ENCODE data around the gene TACC2. TPM values are rescaled to one million over a fixed set of nuclear protein-coding genes. Genes with fewer than 3 reads are reported as not detected.

TACC2 gene
- polyA plus RNA-seq, 1 donor from 2014 or later = not detected

GRCh38 chr10:122120008-122120744, 131.2 kb downstream of the TACC2 start:
- no peaks in the 10 kb centered on the region for H3K36me3 Mint-ChIP-seq

GRCh38 chr10:122121059-122121458, 132.1 kb downstream of the TACC2 start:
- peaks cover 0 to 1% (median 0%) of the 10 kb centered on the region in 3 donors for H3K4me1 Mint-ChIP-seq
- no peaks in the 10 kb centered on the region for H3K9me3 Mint-ChIP-seq
- peaks cover 3% of the 10 kb centered on the region for H3K27me3 Mint-ChIP-seq
- no peaks in the 10 kb centered on the region for H3K36me3 Mint-ChIP-seq
- no peak overlapping the region for H3K27ac Mint-ChIP-seq
- no peak overlapping the region for H3K4me3 Mint-ChIP-seq

More at GRCh38 chr10:122120008-122120744, 131.2 kb downstream of the TACC2 start:
- Mint-ChIP-seq H3K4me3 (no peak overlapping the region), H3K9me3 (no peaks in the 10 kb centered on the region), H3K27me3 (peaks cover 12% of the 10 kb centered on the region), H3K27ac (peak overlapping the region in 1 of 3 donors; percentile 80), H3K4me1 (peaks cover 0 to 1% (median 0%) of the 10 kb centered on the region in 3 donors)

- H3K27me3 Mint-ChIP-seq = peaks cover 2% of the 10 kb centered on the region
- H3K36me3 Mint-ChIP-seq = no peaks in the 10 kb centered on the region
- peaks cover 0 to 3% (median 0%) of the 10 kb centered on the region in 3 donors for H3K4me1 Mint-ChIP-seq
- no peaks in the 10 kb centered on the region for H3K9me3 Mint-ChIP-seq
- no peak overlapping the region for H3K27ac Mint-ChIP-seq
- H3K4me3 Mint-ChIP-seq = no peak overlapping the region
Observed at GRCh38 chr10:122122493-122122892, 133.5 kb downstream of the TACC2 start.

GRCh38 chr10:122123186-122123585, 134.2 kb downstream of the TACC2 start:
- no peak overlapping the region for H3K27ac Mint-ChIP-seq
- H3K27me3 Mint-ChIP-seq = peaks cover 6% of the 10 kb centered on the region
- H3K36me3 Mint-ChIP-seq = no peaks in the 10 kb centered on the region
- H3K9me3 Mint-ChIP-seq = no peaks in the 10 kb centered on the region
- H3K4me1 Mint-ChIP-seq = peaks cover 0 to 3% (median 0%) of the 10 kb centered on the region in 3 donors
- H3K4me3 Mint-ChIP-seq = no peak overlapping the region

GRCh38 chr10:122124342-122124741, 135.4 kb downstream of the TACC2 start:
- Mint-ChIP-seq H3K27me3 (peaks cover 8% of the 10 kb centered on the region), H3K36me3 (no peaks in the 10 kb centered on the region), H3K27ac (no peak overlapping the region), H3K4me1 (peaks cover 0 to 3% (median 0%) of the 10 kb centered on the region in 3 donors), H3K9me3 (no peaks in the 10 kb centered on the region), H3K4me3 (no peak overlapping the region)

GRCh38 chr10:122124808-122125207, 135.8 kb downstream of the TACC2 start:
- Mint-ChIP-seq H3K36me3 (no peaks in the 10 kb centered on the region), H3K27ac (no peak overlapping the region), H3K4me1 (peaks cover 0 to 3% (median 0%) of the 10 kb centered on the region in 3 donors), H3K27me3 (peaks cover 8% of the 10 kb centered on the region), H3K9me3 (no peaks in the 10 kb centered on the region), H3K4me3 (no peak overlapping the region)

- Mint-ChIP-seq H3K9me3 (no peaks in the 10 kb centered on the region), H3K36me3 (no peaks in the 10 kb centered on the region), H3K4me1 (peaks cover 0 to 3% (median 0%) of the 10 kb centered on the region in 3 donors), H3K27ac (no peak overlapping the region), H3K27me3 (peaks cover 8% of the 10 kb centered on the region), H3K4me3 (no peak overlapping the region)
Observed at GRCh38 chr10:122126763-122127659, 138.0 kb downstream of the TACC2 start.

GRCh38 chr10:122127943-122128342, 139.0 kb downstream of the TACC2 start:
- no peak overlapping the region for H3K4me3 Mint-ChIP-seq
- H3K4me1 Mint-ChIP-seq = peaks cover 0 to 3% (median 1%) of the 10 kb centered on the region in 3 donors
- peaks cover 10% of the 10 kb centered on the region for H3K27me3 Mint-ChIP-seq
- H3K27ac Mint-ChIP-seq = no peak overlapping the region
- H3K36me3 Mint-ChIP-seq = no peaks in the 10 kb centered on the region
- no peaks in the 10 kb centered on the region for H3K9me3 Mint-ChIP-seq

- Mint-ChIP-seq H3K9me3 (no peaks in the 10 kb centered on the region), H3K36me3 (no peaks in the 10 kb centered on the region), H3K27ac (no peak overlapping the region), H3K4me3 (no peak overlapping the region), H3K27me3 (peaks cover 14% of the 10 kb centered on the region), H3K4me1 (peaks cover 0 to 5% (median 3%) of the 10 kb centered on the region in 3 donors)
Observed at GRCh38 chr10:122128357-122128756, 139.4 kb downstream of the TACC2 start.

GRCh38 chr10:122130474-122131110, 141.6 kb downstream of the TACC2 start:
- peaks cover 12% of the 10 kb centered on the region for H3K27me3 Mint-ChIP-seq

GRCh38 chr10:122132331-122132755, 143.4 kb downstream of the TACC2 start:
- no peak overlapping the region for H3K4me3 Mint-ChIP-seq
- peaks cover 12% of the 10 kb centered on the region for H3K27me3 Mint-ChIP-seq
- peaks cover 0 to 5% (median 0%) of the 10 kb centered on the region in 3 donors for H3K4me1 Mint-ChIP-seq
- no peak overlapping the region for H3K27ac Mint-ChIP-seq
- no peaks in the 10 kb centered on the region for H3K36me3 Mint-ChIP-seq
- no peaks in the 10 kb centered on the region for H3K9me3 Mint-ChIP-seq

More at GRCh38 chr10:122130474-122131110, 141.6 kb downstream of the TACC2 start:
- Mint-ChIP-seq H3K4me3 (no peak overlapping the region), H3K36me3 (no peaks in the 10 kb centered on the region), H3K4me1 (peaks cover 0 to 5% (median 2%) of the 10 kb centered on the region in 3 donors), H3K27ac (no peak overlapping the region), H3K9me3 (no peaks in the 10 kb centered on the region)

GRCh38 chr10:122132882-122133565, 144.1 kb downstream of the TACC2 start:
- Mint-ChIP-seq H3K27ac (no peak overlapping the region), H3K4me1 (peaks cover 0 to 5% (median 0%) of the 10 kb centered on the region in 3 donors), H3K4me3 (no peak overlapping the region), H3K36me3 (no peaks in the 10 kb centered on the region), H3K27me3 (peaks cover 11% of the 10 kb centered on the region), H3K9me3 (no peaks in the 10 kb centered on the region)

- Mint-ChIP-seq H3K4me3 (peak overlapping the region in 1 of 4 donors; percentile 3), H3K9me3 (no peaks in the 10 kb centered on the region), H3K27me3 (peaks cover 8% of the 10 kb centered on the region), H3K27ac (no peak overlapping the region), H3K4me1 (peaks cover 0 to 5% (median 0%) of the 10 kb centered on the region in 3 donors), H3K36me3 (no peaks in the 10 kb centered on the region)
Observed at GRCh38 chr10:122135251-122136025, 146.5 kb downstream of the TACC2 start.

All from IgD-negative memory B cell (primary cell).